HepG2 (cell line): ENCODE data around the gene UBE2D3. TPM values are rescaled to one million over a fixed set of nuclear protein-coding genes. Genes with fewer than 3 reads are reported as not detected.

Experiments used
- DPF2 ChIP-seq: sonication (generic); formaldehyde crosslinking; IDR thresholded peaks from 2 replicates; pipeline ENCODE4 v1.4.0; 2020; ENCODE audit warnings: mild to moderate bottlenecking, low read depth, missing genetic modification reagents, borderline replicate concordance
- KDM1A ChIP-seq: IDR thresholded peaks from 2 replicates; pipeline ENCODE4 v1.6.1; 2016; ENCODE audit warnings: missing compliant biosample characterization
- MBNL3 ChIP-seq: fragments of 250-450 bp; sonication (Bioruptor Pico); conservative IDR thresholded peaks from 2 replicates; pipeline ENCODE4 v1.8.0; 2022; ENCODE audit warnings: mild to moderate bottlenecking, inconsistent platforms
- RERE ChIP-seq: IDR thresholded peaks from 2 replicates; pipeline ENCODE4 v1.6.1; 2016; ENCODE audit warnings: low read depth, missing genetic modification reagents, missing compliant biosample characterization
- TCF12 ChIP-seq, 2 experiments: fragments of 450-650 bp in 1 of 2; sonication (generic) in 1 of 2; formaldehyde crosslinking in 1 of 2; IDR thresholded peaks; 2 replicates each; pipeline versions ENCODE4 v1.6.1 to v1.8.0; 2017 to 2022; ENCODE audit warnings: antibody characterized with exemption in 1 of 2, mild to moderate bottlenecking in 1 of 2, missing genetic modification reagents in 1 of 2, moderate library complexity in 1 of 2
- TRAFD1 ChIP-seq: sonication (generic); formaldehyde crosslinking; IDR thresholded peaks from 2 replicates; pipeline ENCODE4 v1.5.1; 2020; ENCODE audit warnings: missing genetic modification reagents, mild to moderate bottlenecking, borderline replicate concordance
- ZSCAN22 ChIP-seq: sonication (generic); formaldehyde crosslinking; IDR thresholded peaks from 2 replicates; pipeline ENCODE4 v1.4.0; 2020; ENCODE audit warnings: mild to moderate bottlenecking, missing genetic modification reagents
- ZSCAN25 ChIP-seq: sonication (generic); formaldehyde crosslinking; IDR thresholded peaks from 2 replicates; pipeline ENCODE4 v1.8.0; 2022; ENCODE audit warnings: mild to moderate bottlenecking, missing genetic modification reagents
- ZSCAN30 ChIP-seq: sonication (generic); formaldehyde crosslinking; IDR thresholded peaks from 2 replicates; pipeline ENCODE4 v1.5.0; 2020; ENCODE audit warnings: mild to moderate bottlenecking, missing genetic modification reagents
- polyA plus RNA-seq, 8 experiments: library from polyadenylated mRNA; depleted of rRNA in 3 of 8; stranded (reverse) in 7 of 8; unstranded in 1 of 8; fragments of >200 nt; fragmentation: Illumina TruSeq in 4 of 8; extraction: Trizol in 4 of 8; gene quantifications; 2 replicates each; pipeline versions ENCODE4 v1.2.1 to v1.2.3, GENCODE V29; 2011 to 2016; ENCODE audit warnings: low read depth in 4 of 8, missing spikeins in 1 of 8, mixed read lengths in 1 of 8; ENCODE audit not compliant: insufficient read depth in 1 of 8
- total RNA-seq, 5 experiments: library from RNA; depleted of rRNA; stranded (reverse); fragments of >200 nt; fragmentation: Illumina TruSeq; extraction: Trizol; gene quantifications; 2 replicates each; pipeline ENCODE4 v1.2.3, GENCODE V29; 2016; ENCODE audit warnings: low read depth in 1 of 5
- TF ChIP-seq, protein P1 (sequence below): sonication (generic); formaldehyde crosslinking; IDR thresholded peaks from 2 replicates; pipeline ENCODE4 v1.4.0; 2020; ENCODE audit warnings: missing genetic modification reagents
- TF ChIP-seq, protein P2 (sequence below): sonication (generic); formaldehyde crosslinking; IDR thresholded peaks from 2 replicates; pipeline ENCODE4 v1.8.0; 2022; ENCODE audit warnings: mild to moderate bottlenecking, missing genetic modification reagents; ENCODE audit not compliant: insufficient replicate concordance
- TF ChIP-seq, protein P3 (sequence below): fragments of 450-650 bp; IDR thresholded peaks from 2 replicates; pipeline ENCODE4 v1.6.1; 2017; ENCODE audit warnings: mild to moderate bottlenecking

The UBE2D3 gene
- total and polyA plus RNA-seq, 2 of the 13 experiments (the other 11 are each of a cell fraction or from before 2014, with no cell fraction given) = 224 to 293 TPM

DNA sequence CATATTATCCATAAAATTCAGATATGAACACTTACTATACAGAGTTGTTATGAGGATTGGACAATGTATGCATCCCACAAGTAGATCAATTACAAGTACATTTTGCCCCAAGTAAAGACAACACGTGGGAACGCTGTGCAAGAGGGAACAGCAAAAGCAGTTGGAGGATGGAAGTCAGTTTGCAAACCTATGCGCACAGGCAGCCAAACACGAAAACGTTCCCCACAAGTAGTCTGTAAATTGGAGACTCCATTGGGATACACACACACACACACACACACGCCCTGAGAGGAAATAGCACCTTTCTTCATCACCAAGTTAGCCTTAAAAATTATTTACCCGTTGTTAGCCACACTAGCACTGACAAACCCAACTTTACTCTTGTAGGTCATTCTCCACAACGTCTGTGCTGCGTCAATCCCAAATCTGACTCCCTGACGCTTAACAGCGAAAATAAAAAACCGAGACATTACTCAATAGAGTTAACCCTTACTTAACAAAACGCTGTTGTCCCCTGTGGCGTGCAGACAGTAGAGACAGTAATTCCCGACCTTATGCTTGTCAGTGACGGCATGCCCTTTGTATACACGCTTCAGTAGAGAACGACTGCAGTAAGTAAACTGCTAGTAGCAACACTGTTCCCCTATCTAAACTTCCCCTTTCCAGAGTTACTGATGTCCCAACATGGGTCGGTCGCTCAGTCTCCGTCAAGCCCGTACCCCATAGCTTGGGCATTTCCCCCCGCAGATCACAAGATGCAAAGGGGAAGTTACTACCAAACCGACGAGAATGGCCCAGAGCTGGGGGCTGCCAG lies 67.3 kb downstream of the UBE2D3 start (continued):
- TF ChIP-seq DPF2 = no peak
- TF ChIP-seq, protein P1, sequence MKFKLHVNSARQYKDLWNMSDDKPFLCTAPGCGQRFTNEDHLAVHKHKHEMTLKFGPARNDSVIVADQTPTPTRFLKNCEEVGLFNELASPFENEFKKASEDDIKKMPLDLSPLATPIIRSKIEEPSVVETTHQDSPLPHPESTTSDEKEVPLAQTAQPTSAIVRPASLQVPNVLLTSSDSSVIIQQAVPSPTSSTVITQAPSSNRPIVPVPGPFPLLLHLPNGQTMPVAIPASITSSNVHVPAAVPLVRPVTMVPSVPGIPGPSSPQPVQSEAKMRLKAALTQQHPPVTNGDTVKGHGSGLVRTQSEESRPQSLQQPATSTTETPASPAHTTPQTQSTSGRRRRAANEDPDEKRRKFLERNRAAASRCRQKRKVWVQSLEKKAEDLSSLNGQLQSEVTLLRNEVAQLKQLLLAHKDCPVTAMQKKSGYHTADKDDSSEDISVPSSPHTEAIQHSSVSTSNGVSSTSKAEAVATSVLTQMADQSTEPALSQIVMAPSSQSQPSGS = no peak
- no peak for TF ChIP-seq TRAFD1 (CRISPR knock-in tag)
- no peak for TF ChIP-seq MBNL3 (CRISPR knock-in tag)
- TF ChIP-seq, protein P2, sequence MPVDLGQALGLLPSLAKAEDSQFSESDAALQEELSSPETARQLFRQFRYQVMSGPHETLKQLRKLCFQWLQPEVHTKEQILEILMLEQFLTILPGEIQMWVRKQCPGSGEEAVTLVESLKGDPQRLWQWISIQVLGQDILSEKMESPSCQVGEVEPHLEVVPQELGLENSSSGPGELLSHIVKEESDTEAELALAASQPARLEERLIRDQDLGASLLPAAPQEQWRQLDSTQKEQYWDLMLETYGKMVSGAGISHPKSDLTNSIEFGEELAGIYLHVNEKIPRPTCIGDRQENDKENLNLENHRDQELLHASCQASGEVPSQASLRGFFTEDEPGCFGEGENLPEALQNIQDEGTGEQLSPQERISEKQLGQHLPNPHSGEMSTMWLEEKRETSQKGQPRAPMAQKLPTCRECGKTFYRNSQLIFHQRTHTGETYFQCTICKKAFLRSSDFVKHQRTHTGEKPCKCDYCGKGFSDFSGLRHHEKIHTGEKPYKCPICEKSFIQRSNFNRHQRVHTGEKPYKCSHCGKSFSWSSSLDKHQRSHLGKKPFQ (CRISPR knock-in tag) = no peak
- no peak for TF ChIP-seq ZSCAN25
- TF ChIP-seq ZSCAN30 (CRISPR knock-in tag) = 0 out of 2 replicates have a peak, but pooled peaks have one; percentile 28
- TF ChIP-seq, protein P3, sequence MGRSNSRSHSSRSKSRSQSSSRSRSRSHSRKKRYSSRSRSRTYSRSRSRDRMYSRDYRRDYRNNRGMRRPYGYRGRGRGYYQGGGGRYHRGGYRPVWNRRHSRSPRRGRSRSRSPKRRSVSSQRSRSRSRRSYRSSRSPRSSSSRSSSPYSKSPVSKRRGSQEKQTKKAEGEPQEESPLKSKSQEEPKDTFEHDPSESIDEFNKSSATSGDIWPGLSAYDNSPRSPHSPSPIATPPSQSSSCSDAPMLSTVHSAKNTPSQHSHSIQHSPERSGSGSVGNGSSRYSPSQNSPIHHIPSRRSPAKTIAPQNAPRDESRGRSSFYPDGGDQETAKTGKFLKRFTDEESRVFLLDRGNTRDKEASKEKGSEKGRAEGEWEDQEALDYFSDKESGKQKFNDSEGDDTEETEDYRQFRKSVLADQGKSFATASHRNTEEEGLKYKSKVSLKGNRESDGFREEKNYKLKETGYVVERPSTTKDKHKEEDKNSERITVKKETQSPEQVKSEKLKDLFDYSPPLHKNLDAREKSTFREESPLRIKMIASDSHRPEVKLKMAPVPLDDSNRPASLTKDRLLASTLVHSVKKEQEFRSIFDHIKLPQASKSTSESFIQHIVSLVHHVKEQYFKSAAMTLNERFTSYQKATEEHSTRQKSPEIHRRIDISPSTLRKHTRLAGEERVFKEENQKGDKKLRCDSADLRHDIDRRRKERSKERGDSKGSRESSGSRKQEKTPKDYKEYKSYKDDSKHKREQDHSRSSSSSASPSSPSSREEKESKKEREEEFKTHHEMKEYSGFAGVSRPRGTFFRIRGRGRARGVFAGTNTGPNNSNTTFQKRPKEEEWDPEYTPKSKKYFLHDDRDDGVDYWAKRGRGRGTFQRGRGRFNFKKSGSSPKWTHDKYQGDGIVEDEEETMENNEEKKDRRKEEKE = no peak
- no peak for TF ChIP-seq KDM1A (CRISPR knock-in tag)
- TF ChIP-seq RERE = no peak
- no peak for TF ChIP-seq ZSCAN22
- no peak for TF ChIP-seq TCF12 (IDR thresholded peaks at IDR 0.05)
- no peak for TF ChIP-seq TCF12 (CRISPR knock-in tag; IDR thresholded peaks at IDR 0.05)
